Heart left ventricle (tissue), 13 donors: ENCODE data around the gene NR5A2.

Experiments
- POLR2A ChIP-seq, 2 donors: fragments of 450-650 bp; IDR thresholded peaks; one replicate each; pipeline ENCODE4 v1.6.1; 2017; ENCODE audit warnings: antibody characterized with exemption in 2 of 2, mild to moderate bottlenecking in 2 of 2, moderate library complexity in 2 of 2
- TF ChIP-seq, protein P1 (sequence below), 12 donors: fragments of 200-600 bp; sonication (generic) in 4 of 12; IDR thresholded peaks; one replicate each; pipeline versions ENCODE4 v1.5.0 to v1.8.0; 2018 to 2022; ENCODE audit warnings: antibody characterized with exemption in 12 of 12, mild to moderate bottlenecking in 5 of 12
- donor health status: ischemic (EF 13 %, LVEDD 7.1; RV severe dilation, severe dysfunction).
- donor health status: DM: no; HTN: yes; CAD: no.
- donor health status: DM: no; HTN: no; CAD: no.
- donor health status: ischemic (EF 25% LVEDD 6.9; RV normal size, moderate dysfunction).
- donor health status: ischemic (EF 25% LVEDD 5.7; RV mildly dilated, moderate dysfunction).
- donor health status: ischemic (EF 35%, LVEDD 5.7; RV mildly dilated, moderate dysfunction).
- donor health status: nonischemic (EF 11% LVEDD 7.7; RV severe dilation, severe dysfunction).
- donor health status: DM: yes; HTN: yes; CAD: no.
- donor health status: PGD.
- donor health status: ischemic (EF 29% LVEDD 5.4; RV normal size, mild dysfunction).
- donor health status: nonischemic (EF 23%, LVEDD 6.1; RV moderate dilation, normal function).

- TF ChIP-seq POLR2A (IDR thresholded peaks at IDR 0.05) = no peak
- TF ChIP-seq, protein P1, sequence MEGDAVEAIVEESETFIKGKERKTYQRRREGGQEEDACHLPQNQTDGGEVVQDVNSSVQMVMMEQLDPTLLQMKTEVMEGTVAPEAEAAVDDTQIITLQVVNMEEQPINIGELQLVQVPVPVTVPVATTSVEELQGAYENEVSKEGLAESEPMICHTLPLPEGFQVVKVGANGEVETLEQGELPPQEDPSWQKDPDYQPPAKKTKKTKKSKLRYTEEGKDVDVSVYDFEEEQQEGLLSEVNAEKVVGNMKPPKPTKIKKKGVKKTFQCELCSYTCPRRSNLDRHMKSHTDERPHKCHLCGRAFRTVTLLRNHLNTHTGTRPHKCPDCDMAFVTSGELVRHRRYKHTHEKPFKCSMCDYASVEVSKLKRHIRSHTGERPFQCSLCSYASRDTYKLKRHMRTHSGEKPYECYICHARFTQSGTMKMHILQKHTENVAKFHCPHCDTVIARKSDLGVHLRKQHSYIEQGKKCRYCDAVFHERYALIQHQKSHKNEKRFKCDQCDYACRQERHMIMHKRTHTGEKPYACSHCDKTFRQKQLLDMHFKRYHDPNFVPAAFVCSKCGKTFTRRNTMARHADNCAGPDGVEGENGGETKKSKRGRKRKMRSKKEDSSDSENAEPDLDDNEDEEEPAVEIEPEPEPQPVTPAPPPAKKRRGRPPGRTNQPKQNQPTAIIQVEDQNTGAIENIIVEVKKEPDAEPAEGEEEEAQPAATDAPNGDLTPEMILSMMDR (IDR thresholded peaks at IDR 0.05) = no peak
These were observed 15.8 kb downstream of the NR5A2 start for GRCh38 chr1:200043336-200043668.
